Astrocyte of the cerebellum (primary cell): Measurements from ENCODE around the gene DPEP2.

ENCODE experiments used
- DNase-seq: peaks from one replicate; pipeline ENCODE4 v3.0.0-alpha.2; 2011; ENCODE audit warnings: low read depth
- H3K4me3 ChIP-seq: 2 replicates; pipeline ENCODE4 v1.5.1; 2011; ENCODE audit warnings: mild to moderate bottlenecking, low read depth, low read length, moderate library complexity
- in situ Hi-C: cut with HindIII; loops from 2 replicates; pipeline ENCODE4 v1.10.0; 2017; ENCODE audit warnings: low sequenced_read_pairs
- TF ChIP-seq, protein P1 (sequence below): IDR thresholded peaks from 2 replicates; pipeline ENCODE4 v1.5.1; 2012; ENCODE audit warnings: low read length, low read depth, moderate library complexity, mild to moderate bottlenecking; ENCODE audit errors: missing control alignments

The DPEP2 gene

GRCh38 chr16:67986949-67987348 is 12.3 kb downstream of the DPEP2 start:
- TF ChIP-seq, protein P1, sequence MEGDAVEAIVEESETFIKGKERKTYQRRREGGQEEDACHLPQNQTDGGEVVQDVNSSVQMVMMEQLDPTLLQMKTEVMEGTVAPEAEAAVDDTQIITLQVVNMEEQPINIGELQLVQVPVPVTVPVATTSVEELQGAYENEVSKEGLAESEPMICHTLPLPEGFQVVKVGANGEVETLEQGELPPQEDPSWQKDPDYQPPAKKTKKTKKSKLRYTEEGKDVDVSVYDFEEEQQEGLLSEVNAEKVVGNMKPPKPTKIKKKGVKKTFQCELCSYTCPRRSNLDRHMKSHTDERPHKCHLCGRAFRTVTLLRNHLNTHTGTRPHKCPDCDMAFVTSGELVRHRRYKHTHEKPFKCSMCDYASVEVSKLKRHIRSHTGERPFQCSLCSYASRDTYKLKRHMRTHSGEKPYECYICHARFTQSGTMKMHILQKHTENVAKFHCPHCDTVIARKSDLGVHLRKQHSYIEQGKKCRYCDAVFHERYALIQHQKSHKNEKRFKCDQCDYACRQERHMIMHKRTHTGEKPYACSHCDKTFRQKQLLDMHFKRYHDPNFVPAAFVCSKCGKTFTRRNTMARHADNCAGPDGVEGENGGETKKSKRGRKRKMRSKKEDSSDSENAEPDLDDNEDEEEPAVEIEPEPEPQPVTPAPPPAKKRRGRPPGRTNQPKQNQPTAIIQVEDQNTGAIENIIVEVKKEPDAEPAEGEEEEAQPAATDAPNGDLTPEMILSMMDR: no peak
- no peak overlapping the region for H3K4me3 ChIP-seq
- in situ Hi-C loops: no loop called here
- DNase-seq: no peak

- no peak for DNase-seq
- TF ChIP-seq, protein P1: no peak
- H3K4me3 ChIP-seq: no peak overlapping the region
- in situ Hi-C loops: no loop called here
Measured at GRCh38 chr16:67982011-67982696, 17.1 kb downstream of the DPEP2 start.

DNA sequence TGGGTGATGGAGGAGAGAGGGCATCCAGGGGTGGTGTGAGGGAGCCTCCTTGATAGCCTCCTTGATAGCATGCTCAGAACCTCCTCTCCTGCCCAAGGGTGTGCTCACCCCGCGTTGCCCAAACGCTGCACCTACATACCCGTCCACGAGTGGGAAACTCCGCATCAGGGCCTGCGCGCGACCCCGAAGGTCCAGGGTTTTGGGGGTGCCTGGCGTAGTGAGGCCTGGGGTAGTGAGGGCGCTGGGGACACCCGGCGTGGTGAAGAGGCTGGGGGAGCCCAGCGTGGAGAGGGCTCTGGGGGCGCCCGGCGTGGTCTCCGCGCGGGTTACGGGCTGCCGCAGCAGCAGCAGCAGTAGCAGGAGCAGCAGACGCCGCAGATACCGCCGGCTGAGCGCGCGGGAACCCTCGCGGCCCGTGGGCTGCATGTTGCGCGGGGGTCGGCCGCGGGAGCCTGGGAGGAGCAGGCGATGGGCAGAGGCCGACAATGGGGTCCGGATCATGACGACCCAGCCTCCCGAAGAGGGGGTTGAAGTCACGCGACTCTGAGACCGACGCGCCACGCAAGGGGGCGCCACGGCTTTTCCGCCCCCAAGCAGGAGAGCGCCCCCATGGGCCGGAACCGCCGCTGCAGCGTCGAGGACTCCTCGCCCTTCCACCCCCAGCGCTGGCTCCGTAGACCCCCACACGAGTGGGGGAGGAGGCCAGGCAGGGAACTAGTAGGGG is 19.2 kb downstream of the DPEP2 start, which contains the start of gene DPEP3:
DPEP3 (minus strand) TSS at position 545 of the 724 bp plus-strand sequence; CDS start at position 426, 119 bp downstream.
- in situ Hi-C loops: no loop called here
- no peak for DNase-seq
- H3K4me3 ChIP-seq: no peak within 1 kb of the TSS
- TF ChIP-seq, protein P1: no peak

- no peak for DNase-seq
- TF ChIP-seq, protein P1: no peak
- H3K4me3 ChIP-seq: no peak overlapping the region
- in situ Hi-C loops: no loop called here
Measured at GRCh38 chr16:67977469-67978227, 21.6 kb downstream of the DPEP2 start.

DNA sequence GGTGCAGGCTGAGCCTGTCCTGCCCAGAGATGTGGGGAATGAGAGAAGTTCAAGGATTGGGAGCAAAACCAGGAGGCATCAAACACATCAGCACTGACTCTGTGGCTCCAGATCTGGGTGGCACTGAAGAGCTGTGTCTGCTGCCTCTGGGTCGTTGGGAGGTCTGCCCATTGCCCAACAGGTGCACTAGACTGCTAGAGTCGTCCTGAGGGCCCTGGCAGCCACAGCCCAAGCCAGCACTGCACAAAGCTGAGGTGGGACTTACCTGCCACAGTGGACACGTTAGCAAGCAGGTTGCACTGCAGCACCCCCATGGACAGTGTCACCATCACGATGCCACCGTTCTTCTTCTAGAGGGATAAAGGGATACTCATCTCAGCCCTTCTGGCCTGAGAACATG is 22.3 kb downstream of the DPEP2 start:
- TF ChIP-seq, protein P1: no peak
- in situ Hi-C loops: no loop called here

DNA sequence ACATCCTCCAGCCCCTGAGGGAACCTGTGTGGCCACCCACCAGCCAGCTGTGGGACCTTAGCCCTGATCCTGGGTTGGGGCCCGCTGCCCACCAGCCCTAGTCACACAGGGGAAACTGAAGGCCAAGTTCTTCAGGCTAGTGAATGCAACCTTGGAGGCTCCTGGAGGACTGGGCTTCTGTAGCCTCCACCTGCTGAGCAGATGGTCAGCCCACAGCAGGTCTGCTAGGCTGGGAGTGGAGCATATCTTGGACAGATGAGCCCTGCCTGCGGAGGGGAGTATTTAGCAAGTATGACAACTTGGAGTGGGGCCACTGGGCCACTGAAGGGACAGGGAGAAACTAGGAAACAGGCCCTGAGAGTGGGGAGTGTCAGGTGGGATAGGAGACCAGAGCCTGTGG is 23.1 kb downstream of the DPEP2 start:
- DNase-seq: no peak
- H3K4me3 ChIP-seq: no peak overlapping the region
- TF ChIP-seq, protein P1: no peak
- in situ Hi-C loops: no loop called here

More for the DNA sequence above, 22.3 kb downstream of the DPEP2 start:
- no peak overlapping the region for H3K4me3 ChIP-seq
- DNase-seq: no peak
